Psoas muscle (tissue), 8 donors: Measurements from ENCODE around the gene GOSR1. TPM values are rescaled to one million over a fixed set of nuclear protein-coding genes. Genes with fewer than 3 reads are reported as not detected.
"Not testable (repeated sequence)": the region's sequence is repeated elsewhere in the genome, so short reads cannot be mapped to it uniquely, and the experiment has no call there.

Source experiments
- ATAC-seq, 4 donors: fragments of 200-7000 bp; cut with Tn5 transposase; one replicate each; pipeline ENCODE4 v1.9.1; 2020; ENCODE audit warnings: moderate library complexity in 3 of 4, mild to moderate bottlenecking in 2 of 4
- DNase-seq, 2 donors: peaks; one replicate each; pipeline ENCODE4 v3.0.0-alpha.2; 2020
- H3K27ac ChIP-seq: fragments of 200-600 bp; one replicate; pipeline ENCODE4 v1.8.0; 2022
- H3K27me3 ChIP-seq, 3 donors: fragments of 200-600 bp in 1 of 3; one replicate each; pipeline versions ENCODE4 v1.6.1 to v1.8.0; 2013 to 2022; ENCODE audit warnings: low read length in 2 of 3, mild to moderate bottlenecking in 2 of 3, moderate library complexity in 1 of 3; ENCODE audit not compliant: insufficient read depth in 3 of 3
- H3K36me3 ChIP-seq, 2 donors: fragments of 200-600 bp in 1 of 2; one replicate each; pipeline versions ENCODE4 v1.6.1 to v1.8.0; 2013 to 2022; ENCODE audit warnings: low read depth in 1 of 2, mild to moderate bottlenecking in 1 of 2, moderate library complexity in 1 of 2; ENCODE audit not compliant: insufficient read depth in 1 of 2
- H3K4me1 ChIP-seq: fragments of 200-600 bp; one replicate; pipeline ENCODE4 v1.8.0; 2022
- H3K4me3 ChIP-seq: fragments of 200-600 bp; one replicate; pipeline ENCODE4 v1.8.0; 2022; ENCODE audit warnings: mild to moderate bottlenecking
- H3K9me3 ChIP-seq: fragments of 200-600 bp; one replicate; pipeline ENCODE4 v1.8.0; 2022
- WGBS, 3 donors: extraction: QIAGEN DNeasy Blood & Tissue Kit; methylation state at CpG; one replicate each; pipeline versions ENCODE4 v1.1.6 to v1.1.7; 2013; 5-methylcytosine and 5-hydroxymethylcytosine counted together
- intact Hi-C, 2 donors: fragments of 100-400 bp; cut with DNase I; formaldehyde crosslinking; loops; one replicate each; pipeline versions ENCODE4 v1.11.0 to v1.14.2; 2022
- polyA plus RNA-seq, 3 donors: library from polyadenylated mRNA; stranded (reverse); fragments of 200-250 nt; gene quantifications; one replicate each; pipeline ENCODE4 v1.2.3, GENCODE V29; 2013
- total RNA-seq, 4 donors: library from RNA; stranded (reverse); fragmentation: NEBNext Ultra II Directional in 2 of 4; extraction: Animal tissue kit (Norgen Biotek cat#: 25700) in 2 of 4; gene quantifications; one replicate each; pipeline versions ENCODE4 v1.2.1 to v1.2.4, GENCODE V29; 2021 to 2023
- TF ChIP-seq, protein P1 (sequence below): fragments of 200-600 bp; IDR thresholded peaks from one replicate; pipeline ENCODE4 v1.8.0; 2022; ENCODE audit warnings: antibody characterized with exemption
- donor health status: healthy with polysubstance abuse.
- donor health status: DM: no; HTN: no; CAD: no; lungs with moderate emphysema.
- donor health status: Bipolar disorder and iron deficiency.
- donor health status: healthy.
- donor health status: DM: yes; HTN: yes; CAD: no.
- donor health status: DM: no; HTN: no; CAD: no.
- donor health status: DM: no; HTN: no; CAD: no.
- donor health status: DM: yes; HTN: yes; CAD: no.

Gene GOSR1
- total and polyA plus RNA-seq, 7 donors = 10.0 to 38.2 (median 26.8) TPM

DNA sequence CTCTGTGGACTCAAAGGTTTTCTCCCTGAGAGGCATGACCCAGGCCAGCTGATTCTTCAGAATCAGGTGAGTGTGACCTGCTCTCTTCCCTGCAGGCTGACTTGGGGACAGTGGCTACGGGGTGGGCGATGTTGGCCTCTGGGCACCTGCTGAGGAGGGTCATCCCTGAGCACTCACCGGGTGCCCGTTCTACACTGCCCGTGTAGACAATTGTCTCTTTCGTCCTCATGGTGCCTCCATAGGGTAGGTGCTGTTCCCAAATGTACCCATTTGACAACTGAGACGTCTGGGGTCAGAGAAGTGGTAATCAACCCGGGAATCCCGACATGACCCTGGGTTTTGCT, 74.8 kb downstream of the GOSR1 start:
- Histone ChIP-seq H3K27ac (no peak overlapping the region), H3K4me3 (no peak overlapping the region), H3K27me3 (no peaks in the 10 kb centered on the region), H3K9me3 (no peaks in the 10 kb centered on the region), H3K36me3 (peaks cover 0 to 8% of the 10 kb centered on the region in 2 donors), H3K4me1 (no peaks in the 10 kb centered on the region)
- ATAC-seq (no peak), DNase-seq (no peak)
- WGBS, 3 donors = 93 to 96% (median 95%) methylated on average over 9 of the region's 9 CpGs
- TF ChIP-seq, protein P1, sequence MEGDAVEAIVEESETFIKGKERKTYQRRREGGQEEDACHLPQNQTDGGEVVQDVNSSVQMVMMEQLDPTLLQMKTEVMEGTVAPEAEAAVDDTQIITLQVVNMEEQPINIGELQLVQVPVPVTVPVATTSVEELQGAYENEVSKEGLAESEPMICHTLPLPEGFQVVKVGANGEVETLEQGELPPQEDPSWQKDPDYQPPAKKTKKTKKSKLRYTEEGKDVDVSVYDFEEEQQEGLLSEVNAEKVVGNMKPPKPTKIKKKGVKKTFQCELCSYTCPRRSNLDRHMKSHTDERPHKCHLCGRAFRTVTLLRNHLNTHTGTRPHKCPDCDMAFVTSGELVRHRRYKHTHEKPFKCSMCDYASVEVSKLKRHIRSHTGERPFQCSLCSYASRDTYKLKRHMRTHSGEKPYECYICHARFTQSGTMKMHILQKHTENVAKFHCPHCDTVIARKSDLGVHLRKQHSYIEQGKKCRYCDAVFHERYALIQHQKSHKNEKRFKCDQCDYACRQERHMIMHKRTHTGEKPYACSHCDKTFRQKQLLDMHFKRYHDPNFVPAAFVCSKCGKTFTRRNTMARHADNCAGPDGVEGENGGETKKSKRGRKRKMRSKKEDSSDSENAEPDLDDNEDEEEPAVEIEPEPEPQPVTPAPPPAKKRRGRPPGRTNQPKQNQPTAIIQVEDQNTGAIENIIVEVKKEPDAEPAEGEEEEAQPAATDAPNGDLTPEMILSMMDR = no peak
- intact Hi-C loops = no loop called here

DNA sequence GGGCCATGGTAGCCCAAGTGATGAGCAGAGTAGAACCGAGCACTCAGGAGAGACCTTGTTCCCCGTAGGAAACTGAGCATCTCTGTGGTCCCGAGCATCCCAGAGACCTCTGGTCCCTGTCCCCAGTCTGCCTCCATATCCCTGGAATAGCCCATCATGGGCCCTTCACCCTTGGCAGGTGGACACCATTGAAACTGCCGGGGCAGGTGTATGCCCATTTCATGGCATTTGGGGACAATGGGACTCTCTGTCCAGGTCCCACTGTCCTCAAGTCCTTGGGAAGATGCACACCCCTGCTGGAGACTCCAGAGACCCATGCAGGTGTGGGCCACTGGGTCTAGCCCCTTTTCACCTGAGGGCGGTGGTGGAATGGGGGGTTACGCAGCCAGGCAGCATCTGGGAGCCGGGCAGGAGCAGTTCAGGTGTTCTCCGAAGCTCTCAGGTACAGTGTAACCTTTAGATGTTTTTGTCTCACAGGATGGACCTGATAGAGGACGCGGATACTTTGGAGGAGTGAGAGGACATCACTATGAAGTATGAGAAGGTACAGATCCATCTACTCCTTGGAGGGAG, 75.9 kb downstream of the GOSR1 start:
- Histone ChIP-seq H3K9me3 (no peaks in the 10 kb centered on the region), H3K27me3 (no peaks in the 10 kb centered on the region), H3K36me3 (peaks cover 0 to 8% of the 10 kb centered on the region in 2 donors), H3K27ac (no peak overlapping the region), H3K4me3 (no peak overlapping the region), H3K4me1 (no peaks in the 10 kb centered on the region)
- ATAC-seq (no peak), DNase-seq (no peak)
- intact Hi-C loops = no loop called here
- WGBS, 3 donors = 96 to 98% (median 96%) methylated on average over 10 of the region's 10 CpGs
- TF ChIP-seq, protein P1 = no peak

DNA sequence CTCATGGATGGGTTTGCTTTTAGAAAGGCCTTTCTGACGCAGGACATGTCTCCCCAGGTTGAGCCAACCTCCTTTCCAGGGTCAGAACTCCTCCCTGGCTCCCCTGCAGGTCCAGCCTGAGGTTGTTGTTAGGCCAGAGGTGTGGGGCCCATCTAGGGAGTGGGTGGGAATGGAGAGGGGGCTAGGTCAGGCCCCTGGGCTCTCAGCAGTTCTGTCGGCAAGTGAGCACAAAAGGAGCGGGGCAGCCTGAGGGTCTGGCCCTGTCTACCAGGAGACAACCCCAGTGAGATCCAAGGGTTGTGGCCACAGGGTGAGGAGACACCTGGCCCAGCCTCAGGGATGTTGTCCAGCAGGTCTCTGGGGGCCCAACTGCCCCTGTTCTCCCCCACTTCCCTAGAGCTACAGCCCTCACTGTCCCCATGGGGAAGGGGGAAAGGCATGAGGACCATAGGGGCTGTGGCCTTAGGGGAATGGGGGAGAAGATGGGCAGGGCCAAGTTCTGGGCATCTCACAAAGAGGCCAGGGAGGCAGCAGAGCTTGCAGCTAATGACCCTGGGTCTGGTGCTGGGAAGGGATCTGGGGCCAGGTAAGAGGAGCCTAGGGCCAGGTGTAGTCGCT, 76.7 kb downstream of the GOSR1 start:
- H3K9me3 ChIP-seq, DNase-seq, ATAC-seq, intact Hi-C loops, H3K36me3 ChIP-seq, H3K4me1 ChIP-seq, H3K27me3 ChIP-seq, H3K27ac ChIP-seq, H3K4me3 ChIP-seq: not testable (repeated sequence)
- 93 to 95% (median 94%) methylated on average over 3 to 4 of the region's 4 CpGs for WGBS, 3 donors

DNA sequence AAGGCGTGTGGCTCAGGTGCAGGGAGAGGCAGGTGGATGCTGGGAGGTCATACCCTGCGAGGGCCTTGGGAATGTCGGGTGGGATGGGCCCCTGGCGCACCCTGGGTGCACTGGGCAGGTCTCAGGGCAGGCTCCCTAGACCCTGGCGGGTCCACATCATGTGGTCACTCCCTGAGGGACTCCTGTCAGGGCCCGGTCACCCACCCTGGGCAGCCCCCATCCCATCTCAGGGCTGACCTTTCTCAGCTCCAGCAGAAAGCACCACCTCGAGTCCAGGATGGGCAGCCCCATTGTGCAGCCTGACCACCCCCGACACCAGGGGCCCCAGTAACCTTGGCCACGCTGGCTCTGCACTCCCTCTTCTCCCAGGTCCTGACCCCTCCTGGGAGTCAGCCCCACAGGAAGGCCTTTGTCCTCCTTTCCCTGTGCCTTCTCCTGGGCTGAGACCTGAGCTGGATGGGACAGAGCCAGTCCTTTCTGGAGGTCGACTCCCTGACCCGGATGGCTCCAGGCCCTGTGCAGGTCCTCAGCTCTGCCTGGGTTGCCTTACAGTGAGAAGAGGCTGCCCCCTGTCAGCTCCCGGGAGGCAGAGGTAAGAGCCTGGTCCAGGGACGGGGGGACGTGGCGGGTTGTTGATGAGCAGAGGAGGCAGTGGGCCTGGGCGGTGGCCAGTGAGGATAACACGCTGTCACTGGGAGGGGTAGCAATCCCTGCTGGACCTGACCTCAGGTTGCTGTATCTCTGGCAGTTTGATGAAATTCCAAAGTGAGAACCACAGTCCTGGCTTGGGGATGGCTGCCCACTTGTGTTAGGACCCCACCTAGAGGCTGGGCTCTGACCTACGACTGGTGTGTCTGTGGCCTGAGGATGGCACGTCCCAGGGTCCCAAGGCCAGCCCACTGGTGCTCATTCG, 77.9 kb downstream of the GOSR1 start:
- WGBS, 3 donors = 81 to 83% (median 82%) methylated on average over 19 to 20 of the region's 20 CpGs
- H3K4me3 ChIP-seq = no peak overlapping the region
- H3K27me3 ChIP-seq = no peaks in the 10 kb centered on the region
- no peaks in the 10 kb centered on the region for H3K9me3 ChIP-seq
- intact Hi-C loops = no loop called here
- no peaks in the 10 kb centered on the region for H3K36me3 ChIP-seq
- H3K27ac ChIP-seq = no peak overlapping the region
- DNase-seq (no peak), ATAC-seq (no peak)
- H3K4me1 ChIP-seq = no peaks in the 10 kb centered on the region
- TF ChIP-seq, protein P1 = no peak

DNA sequence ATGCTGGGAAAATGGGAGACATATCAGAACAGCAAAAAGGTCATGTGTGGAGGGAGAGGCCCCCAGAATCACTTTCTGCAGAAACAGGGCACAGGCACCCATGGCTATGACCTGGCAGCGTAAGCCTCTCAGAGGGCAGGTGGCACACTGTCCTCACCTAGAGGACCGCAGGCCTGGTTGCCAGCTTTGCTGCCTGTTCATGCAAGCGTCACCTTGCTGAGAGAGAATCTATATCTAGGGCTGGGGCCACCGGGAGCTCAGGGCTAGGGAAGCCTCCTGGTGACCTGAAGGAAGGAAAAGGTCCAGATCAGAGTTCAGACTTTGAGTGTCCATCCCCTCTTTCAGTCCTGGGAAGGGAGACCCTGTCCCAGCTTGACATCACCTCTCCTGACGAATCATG, 78.7 kb downstream of the GOSR1 start:
- intact Hi-C loops = no loop called here
- DNase-seq = no peak
- Histone ChIP-seq H3K9me3 (no peaks in the 10 kb centered on the region), H3K4me1 (no peaks in the 10 kb centered on the region), H3K36me3 (no peaks in the 10 kb centered on the region), H3K4me3 (no peak overlapping the region), H3K27ac (no peak overlapping the region), H3K27me3 (no peaks in the 10 kb centered on the region)
- ATAC-seq = no peak
- TF ChIP-seq, protein P1 = no peak
- WGBS, 3 donors = 87 to 94% (median 93%) methylated on average over 5 of the region's 5 CpGs
